COLO668 (cell line): Measurements from ENCODE around the gene IL17REL.

ENCODE experiments used
- DNase-seq: peaks from one replicate; lab custom pipeline; 2025; ENCODE audit not compliant: unreplicated experiment; lab: John Stamatoyannopoulos, UW

The IL17REL gene

DNA sequence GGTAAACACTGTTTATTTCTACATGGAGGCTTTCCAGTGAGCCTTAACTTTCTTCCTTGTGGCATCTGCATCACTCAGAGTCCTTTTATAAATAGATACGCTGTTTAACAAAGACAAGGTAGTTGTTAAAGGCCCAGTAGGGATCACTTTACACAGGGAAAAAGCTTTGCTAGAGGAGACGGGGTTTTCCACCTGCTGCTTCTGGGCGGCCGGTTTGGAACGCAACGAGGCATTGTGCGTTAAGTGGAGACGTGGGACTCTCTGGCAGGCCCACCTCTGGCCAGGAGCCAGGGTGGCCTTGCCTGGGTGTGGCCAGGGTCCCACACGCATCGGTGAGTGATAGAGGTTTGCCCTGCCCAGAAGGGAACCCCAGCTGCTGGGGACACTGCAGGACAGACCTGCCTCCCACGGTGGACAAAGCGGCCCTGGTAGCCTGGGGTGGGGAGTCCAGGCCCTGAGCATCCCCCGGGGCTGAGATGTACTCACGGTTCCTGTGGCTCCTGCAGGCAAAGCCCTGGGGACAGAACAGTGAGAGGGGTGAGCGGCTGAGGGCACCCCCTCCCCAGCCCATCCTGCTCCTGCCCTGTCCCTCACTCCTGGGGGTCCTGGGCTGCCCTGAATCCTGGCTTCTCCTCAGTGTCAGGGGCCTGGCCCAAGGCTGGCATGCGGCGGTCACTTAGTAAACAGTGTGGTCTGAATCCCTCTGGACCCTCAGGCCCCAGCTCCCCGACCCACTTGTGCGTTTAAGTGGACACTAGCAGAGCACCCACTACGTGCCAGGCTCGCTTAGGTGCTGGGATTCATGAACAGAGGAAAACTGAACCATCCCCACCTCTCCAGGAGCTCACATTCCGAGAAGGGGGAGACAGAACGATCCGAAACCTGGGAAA is 4.2 kb downstream of the IL17REL start:
- peak; percentile 88 for DNase-seq

DNA sequence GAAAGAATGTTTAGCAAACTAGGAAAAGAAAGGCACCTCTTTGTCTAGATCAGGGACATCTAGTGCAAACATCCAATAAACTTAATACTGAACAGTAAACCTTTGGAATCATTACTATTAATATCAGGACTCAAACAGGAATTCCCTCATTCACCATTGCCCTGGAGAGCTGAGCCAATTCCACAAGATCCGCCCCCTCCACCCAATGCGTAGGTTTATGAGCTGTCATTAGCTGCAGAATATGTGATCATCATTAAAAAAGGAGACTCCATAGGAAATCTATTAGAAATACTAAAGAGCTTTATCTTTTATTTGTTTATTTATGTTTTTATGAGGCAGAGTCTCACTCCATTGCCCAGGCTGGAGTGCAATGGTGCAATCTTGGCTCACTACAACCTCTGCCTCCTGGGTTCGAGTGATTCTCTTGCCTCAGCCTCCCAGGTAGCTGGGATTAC is 5.5 kb downstream of the IL17REL start:
- DNase-seq = no peak

DNA sequence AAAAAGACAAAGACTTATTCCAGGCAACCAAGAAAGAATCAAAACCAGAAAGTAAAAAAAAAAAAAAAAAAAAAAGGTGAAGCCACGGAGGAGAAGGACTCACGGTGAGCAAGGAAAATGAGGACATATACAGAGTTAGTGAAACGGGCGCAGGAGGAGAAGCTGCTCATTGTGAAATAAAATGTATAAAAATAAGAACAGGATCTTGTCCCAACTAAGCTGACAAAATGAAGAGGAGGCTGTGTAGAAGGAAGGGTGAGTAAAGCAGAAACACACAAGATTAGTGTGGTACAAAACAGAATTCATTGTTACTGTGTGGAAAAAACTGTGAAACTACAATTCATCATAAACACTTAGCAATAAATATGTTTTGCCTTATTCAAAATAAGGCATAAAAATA is 7.6 kb downstream of the IL17REL start:
- DNase-seq = no peak

DNA sequence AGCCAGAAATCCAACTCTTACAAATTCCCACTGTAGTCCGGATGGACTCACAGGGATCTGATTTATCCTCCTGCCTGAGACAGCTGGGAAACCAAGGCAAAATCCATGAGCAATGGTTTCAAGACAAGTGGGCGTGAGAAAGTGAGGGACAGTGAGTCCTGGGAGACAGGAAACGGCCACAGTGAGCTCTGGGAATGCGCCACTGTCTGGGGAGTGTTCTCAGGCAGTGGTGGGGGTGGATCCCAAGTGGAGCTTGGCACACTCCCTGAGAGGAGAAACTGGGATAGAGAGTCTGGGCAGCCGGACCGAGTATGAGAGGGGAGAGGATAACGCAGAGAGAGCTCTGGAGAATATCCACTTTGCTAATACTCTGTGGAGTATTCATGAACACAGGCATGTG is 9.8 kb downstream of the IL17REL start:
- DNase-seq = no peak

DNA sequence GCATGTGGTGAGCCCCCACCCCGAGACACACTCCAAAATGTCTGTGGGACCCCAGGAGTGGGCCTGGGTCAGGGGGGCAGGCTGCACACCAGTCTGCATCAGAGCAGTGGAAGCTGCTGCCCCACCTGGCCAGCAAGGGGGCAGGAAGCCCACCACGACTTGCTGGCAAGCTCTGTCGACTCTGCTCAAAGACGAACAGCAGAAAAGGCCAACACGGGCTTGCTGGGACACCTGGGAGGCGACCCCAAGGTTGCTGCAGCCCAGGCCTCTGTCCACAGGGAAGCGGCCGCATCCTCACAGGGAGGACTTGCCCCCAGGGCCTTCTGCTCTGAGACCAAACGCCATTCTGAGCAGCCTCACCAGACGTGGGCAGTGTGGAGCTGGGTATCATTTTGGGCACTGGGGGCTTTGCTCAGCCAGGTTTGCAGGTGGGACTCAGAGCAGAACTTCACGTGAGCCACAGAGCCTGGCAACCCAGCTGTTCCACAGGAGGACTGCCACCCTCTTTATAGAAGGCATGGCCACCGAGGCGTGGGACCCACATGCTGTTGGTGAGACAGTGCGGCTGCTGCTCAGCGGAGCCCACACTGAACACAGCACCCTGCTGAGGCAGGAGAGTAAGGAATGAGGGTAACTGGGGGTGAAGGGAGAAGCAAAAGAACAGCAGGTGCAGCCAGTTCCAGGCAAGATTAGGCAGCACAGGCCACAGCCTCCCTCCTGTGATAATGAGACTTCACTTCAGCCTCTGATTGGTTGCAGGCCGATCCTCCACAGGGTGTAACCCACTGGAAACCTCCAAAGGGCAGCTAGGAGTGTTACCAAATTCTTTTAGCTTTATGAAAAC is 11.0 kb downstream of the IL17REL start:
- DNase-seq = no peak

DNA sequence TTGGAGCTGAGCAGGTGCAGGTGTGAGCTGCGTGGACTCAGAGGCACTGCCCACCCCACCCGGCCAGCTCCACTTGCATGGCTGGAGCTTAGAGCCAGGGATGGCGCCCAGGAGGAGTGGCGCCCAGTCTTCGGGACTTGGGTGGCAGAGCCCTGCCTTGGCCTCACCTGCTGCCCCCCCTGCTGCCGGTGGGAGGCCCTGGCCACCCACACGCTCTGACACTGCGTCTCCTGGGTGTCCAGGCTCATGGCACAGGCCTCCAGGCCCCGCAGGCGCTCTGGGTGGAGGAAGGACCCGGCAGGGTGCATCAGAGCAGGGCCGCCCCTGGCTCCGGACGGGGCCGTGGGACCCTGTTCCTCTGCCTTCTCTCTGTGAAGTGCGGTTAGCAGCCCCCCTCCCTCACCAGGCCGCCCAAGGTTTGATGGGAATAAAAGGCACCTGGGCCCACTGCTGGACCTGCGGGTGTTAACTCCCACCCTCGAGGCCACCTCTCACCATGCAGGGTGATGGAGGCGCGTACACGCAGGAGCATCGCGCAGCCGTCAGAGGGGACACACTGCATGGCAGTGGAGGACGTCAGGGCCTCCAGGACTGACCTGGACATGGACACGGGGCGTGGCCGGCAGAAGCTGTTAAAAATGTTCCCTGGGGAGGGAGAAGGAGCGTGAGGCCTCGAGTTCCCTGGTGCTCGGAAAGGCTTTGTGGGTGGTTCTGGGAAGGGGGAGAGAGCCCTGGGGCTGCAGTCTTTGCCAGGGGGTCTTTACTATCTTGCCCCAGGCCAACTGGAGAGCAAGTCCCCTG is 11.8 kb downstream of the IL17REL start:
- no peak for DNase-seq

DNA sequence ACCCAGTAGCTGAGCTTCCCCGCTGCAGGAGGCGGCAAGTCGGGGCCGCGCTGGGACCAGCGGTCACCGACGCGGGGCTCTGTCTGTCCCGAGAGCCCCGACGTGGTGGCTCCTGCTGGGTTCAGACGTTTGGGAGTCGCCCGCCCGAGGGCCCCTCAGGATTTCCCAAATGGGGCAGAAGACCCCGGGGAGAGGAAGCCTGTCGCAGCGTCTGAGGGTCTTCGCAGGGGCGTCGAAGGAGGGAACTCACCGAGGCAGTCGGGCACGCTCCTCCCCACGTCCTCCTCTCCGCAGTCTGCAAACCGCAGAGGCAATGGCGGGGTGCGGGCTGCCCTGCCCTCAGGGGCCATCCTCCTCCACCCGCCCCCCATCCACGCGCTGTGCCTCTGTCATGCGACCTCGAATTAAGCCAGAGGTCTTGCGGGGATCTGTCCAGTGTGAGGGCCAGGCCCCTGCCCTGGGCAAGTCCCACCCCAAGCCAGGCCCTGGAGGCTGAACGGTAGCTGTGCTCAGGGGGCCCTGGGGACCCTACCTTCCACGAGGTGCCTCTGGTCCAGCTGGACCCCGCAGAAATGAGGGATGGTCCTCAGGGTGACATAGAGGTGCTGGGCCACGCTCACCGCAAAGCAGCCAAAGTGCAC is 12.5 kb downstream of the IL17REL start:
- no peak for DNase-seq

DNA sequence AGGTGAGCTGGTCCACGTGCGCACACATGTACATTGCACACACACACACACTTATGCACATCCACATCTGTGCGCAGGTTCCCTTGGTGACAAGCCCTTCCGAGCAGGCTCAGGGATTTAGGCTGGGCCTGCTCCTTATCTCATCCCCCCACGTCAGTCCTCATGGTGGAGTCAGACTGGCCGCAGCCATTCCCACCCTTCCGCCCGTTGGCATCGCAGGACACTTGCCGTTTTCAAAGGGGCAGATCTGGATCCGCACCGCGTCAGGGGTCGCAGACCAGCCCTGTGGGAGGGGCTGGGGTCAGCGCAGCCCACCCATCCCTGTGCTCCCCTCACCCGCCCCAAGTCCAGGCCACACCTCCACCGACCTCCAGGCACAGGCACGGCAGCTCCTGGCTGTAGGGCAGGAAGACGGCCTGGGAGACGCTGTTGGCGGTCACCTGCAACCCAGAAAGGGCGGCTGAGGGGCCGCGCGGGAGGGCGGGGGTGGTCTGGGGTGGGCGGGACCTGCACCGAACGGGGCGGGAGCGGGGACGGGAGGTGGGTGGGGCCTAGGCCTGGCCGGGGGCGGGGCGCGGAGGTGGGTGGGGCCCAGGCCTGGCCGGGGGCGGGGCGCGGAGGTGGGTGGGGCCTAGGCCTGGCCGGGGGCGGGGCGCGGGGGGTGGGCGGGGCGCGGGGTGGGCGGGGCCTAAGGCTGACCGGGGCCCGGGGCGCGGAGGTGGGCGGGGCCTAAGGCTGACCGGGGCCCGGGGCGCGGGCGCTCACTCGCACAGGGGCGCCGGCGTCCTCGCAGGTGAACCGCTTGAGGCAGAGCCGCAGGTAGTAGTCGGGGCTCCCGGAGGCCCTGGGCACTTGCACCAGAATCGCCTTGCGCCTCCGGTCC is 13.3 kb downstream of the IL17REL start:
- DNase-seq = no peak

DNA sequence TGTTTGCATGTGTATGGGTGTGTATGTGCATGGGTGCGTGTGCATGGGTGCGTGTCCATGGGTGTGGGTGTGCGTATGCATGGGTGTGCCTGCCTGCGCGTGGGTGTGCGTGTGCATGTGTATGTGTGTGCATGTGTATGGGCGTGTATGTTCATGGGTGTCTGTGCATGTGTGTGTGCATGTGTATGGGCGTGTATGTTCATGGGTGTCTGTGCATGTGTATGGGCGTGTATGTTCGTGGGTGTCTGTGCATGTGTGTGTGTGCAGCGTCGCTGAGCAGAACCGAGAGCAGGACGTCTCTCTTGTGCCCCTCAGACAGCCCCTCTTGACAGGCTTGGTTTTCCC is 13.9 kb downstream of the IL17REL start:
- DNase-seq = no peak

DNA sequence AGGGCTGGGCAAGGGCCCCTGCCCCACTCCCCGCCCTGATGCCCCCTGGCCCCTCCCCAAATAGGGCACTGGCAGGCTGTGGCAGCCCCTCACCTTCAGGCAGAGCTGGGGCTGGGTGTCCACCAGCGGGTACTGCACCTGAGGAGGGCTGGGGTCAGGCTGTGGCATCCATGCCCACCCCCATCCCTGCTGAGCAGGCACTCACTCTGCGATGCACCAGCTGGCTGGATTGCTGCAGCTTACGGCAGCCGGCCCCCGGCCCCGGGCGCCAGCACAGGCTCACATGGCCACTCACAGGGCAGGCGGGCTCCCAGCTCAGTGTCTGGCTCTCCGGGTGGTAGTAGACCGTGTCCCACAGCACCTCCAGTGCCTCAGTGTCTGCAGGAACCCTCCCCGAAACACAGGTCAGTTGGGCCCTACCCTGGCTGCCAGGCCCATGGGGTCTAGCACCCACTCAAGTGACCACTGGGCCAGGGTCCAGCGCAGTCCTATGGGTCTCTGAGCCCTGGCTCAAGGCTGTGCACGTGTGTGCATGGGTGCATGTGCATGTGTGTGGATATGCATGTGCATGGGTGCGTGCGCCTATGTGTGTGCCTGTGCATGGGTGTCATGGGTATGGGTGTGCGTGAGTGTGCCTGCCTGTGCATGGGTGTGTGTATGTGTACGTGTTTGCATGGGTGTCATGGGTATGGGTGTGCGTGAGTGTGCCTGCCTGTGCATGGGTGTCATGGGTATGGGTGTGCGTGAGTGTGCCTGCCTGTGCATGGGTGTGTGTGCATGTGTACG is 14.4 kb downstream of the IL17REL start:
- no peak for DNase-seq

DNA sequence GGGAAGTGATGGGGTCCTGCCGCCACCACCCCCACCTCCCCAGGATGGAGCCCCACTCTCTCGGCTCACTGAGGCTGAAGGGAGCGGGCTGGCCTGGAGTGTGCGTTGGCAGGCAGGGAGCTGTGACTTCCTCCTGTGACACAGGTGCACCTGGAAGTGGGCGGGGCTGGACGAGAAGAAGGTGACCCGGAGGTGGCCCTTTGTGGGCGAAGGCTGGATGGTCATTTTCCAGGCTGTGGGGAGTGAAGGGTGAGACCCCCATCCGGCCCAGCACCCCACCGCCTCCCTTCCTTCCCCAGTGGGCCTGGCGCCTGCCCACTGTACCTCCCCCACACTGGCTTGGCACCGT is 15.3 kb downstream of the IL17REL start:
- DNase-seq = peak; percentile 82

DNA sequence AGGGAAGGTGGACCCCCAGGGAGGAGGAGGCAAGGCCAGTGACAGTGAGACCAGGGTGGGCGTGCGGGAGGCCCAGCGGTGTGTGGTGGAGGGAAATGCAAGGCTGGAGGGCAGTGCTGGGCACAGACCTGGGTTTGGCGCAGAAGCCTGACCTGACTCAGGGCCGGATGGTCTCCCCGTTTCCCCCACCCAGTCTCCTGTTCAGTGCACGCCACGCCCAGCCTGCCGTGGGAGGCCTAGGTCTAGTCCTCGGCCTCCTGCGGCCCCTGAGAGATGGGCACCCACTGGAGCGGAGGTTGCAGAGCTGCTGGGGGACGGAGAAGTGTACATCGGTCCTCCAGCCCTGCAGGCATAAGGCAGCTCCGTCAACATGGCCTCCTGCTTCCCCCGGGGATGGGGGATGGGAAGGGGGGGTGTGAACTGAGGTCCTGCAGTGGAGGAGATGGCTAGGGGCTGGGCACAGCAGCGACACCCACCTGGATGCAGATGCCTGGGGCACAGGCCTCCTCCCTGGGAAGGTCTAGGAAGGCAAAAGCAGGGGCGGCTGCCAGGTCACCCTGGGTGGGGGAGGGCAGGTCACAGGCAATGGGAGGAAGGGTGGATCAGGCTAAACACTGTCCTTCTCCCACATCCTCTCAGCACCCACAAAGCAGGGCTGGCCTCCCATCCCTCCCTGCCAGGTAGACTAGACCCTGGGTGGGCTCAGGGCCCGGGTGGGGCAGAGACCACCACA is 15.9 kb downstream of the IL17REL start:
- DNase-seq = no peak

DNA sequence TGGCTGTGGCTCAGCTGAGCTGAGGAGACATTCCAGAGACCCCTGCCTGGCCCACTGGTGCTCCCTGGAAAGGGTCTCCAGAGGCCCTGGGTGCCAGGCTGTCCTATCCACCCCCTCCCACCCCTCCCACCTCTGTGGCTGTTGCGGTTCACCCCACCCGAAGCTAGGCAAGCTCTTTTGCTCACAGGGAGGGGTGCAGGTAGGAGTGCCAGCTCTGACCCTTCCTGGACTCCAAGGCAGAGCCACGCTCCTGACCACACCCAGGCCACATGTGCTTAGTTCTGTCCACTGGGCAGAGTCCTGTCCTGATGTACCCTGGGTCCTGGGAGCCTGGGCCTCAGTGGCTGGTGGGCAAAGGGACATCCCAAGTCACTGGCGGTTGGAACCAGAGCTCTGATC is 16.4 kb downstream of the IL17REL start:
- DNase-seq = no peak

DNA sequence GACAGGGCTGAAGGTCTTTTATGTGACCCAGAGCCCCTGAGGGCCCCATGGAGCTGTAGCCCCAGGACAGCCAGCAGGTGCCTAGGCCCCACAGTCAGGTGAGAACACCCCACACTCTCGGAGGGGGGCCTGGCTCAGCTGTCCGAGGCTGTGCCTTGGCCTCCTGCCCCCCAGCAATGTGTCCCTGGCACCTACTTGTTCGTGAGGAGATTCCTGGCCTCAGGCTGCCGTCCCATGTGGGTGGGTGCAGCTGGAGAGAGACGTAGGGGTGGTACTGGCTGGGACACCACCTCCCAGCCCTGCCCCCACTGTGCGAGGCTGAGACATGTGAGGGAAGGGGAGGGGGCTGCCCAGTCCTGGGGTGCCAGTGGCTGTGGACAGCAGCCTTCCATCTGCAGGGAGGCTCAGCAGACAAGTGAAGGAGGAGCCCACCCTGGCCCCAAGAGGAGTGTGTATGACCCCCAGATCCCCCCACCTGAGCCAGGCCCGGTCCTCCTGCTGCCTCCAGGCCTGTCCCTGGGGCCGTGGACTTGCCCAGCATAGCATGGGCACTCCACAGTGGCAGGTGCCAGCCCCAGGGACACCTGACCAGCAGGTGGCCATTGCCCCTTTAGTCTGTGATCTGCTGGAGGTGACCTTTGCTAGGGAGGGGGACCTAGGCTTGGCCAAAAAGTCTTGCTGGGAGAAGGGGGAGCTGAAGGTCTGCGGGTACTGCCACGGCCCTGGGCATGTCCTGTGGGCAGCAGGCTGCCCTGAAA is 17.0 kb downstream of the IL17REL start:
- no peak for DNase-seq

DNA sequence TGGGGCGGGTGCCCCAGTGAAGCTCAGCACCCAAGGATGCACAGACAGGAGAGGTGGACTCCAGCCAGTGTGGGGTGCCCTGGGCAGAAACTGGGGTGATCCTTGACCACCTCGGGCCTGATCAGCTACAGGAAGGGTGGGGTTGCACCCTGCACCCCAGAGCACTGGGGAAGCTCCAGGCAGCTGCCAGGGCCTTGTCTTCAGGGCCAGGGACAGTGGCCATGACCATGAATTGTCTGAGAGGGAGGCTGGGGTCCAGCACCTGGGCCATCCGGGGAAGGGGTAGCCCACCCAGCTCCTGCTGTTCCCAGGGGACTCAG is 17.6 kb downstream of the IL17REL start:
- DNase-seq = no peak

DNA sequence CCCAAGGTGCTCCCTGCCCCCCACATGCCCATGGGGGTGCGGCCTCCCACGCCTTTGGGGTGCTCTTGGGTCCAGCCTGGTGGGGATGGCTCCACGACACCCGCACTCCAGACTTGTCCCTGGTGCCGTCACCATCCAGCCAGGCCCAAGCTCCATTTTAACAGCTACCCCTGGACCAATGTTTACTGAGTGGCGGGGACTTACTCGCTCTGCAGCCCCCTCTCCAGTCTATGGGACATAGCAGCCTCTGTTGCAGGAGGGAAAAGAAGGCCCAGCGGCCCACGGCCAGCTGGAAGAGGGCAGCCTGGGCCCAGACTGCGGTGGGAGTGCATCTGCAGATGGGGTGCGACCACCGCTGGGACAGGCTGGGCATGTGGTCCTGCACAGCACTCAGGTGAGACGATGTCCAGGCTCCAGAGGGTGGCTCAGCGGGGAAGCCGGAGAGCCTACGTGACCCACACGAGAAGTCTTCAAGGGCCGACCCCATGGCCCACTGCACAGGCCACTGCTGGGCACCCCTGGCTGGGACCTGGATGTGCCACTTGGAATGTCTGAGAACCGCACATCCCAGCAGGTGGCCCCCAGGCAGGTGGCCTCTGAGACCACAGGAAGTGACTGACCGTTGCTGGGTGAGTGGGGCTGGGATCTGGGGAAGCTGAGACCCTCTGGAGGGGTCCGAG is 18.1 kb downstream of the IL17REL start:
- no peak for DNase-seq

DNA sequence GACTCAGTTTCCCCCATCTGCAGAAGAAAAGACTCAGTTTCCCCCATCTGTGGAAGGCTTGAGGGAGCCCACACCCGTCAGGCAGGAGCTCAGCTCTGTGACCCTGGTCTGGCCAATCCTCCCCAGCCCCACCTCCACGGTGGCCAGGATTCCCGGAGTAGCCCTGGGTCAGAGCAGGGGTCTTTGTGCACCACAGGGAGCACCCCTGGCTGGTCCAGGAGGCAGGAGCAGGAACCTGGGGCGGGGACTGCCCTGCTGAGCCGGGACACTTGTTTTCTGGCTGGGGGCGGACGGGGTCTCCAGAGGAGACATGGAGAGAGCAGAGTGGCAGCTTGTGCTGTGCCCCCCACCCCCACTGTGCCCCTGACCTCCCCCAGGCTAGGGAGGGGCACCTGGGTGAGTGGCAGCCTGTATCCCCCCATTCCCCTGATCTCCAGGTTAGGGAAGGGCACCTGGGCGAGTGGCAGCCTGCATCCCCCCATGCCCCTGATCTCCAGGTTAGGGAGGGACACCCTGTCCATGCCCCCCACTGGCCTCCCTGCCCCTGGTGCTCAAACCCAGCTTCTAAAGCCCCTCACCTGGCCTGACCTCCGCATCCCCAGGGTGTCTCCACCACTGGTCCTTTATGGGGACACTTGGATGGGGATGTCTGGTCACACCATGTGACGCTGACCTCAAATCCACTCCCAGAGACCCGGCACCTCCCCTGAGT is 18.8 kb downstream of the IL17REL start:
- DNase-seq = no peak
